ENCODE data around the gene DNAH2.

GRCh38 chr17:7781429-7781828 is 63.9 kb downstream of the DNAH2 start:
- TF ChIP-seq CTCF (IDR thresholded peaks at IDR 0.05; ENCODE audit: extremely low read depth in 1 of 2, insufficient read depth in 1 of 2, low read depth in 1 of 2, low read length in 2 of 2) (no peak), POLR2A (IDR thresholded peaks at IDR 0.05; ENCODE audit: low read depth, low read length) (no peak), JUN (IDR thresholded peaks at IDR 0.05; ENCODE audit: borderline replicate concordance, insufficient read depth, insufficient read length, low read depth) (no peak)
